ENCODE data around the gene RSRC1.

DNA sequence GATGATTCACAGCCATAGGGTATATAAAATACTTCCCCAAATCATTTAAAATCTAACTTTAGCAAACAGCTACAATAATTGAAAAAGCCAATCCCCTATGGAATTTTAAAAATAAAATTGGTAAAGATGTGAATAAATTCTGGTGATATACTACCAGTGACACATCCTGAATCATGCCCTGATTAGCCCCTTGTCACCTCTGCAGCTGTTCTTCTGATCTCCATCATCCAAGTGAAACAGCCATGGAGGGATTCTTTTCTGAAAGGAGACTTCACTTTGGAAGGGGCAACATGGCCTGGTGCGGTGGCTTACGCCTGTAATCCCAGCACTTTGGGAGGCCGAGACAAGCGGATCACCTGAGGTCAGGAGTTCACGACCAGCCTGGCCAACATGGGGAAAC, 345.5 kb downstream of the RSRC1 start:
- TF ChIP-seq EZH2 (IDR thresholded peaks at IDR 0.05; ENCODE audit: low read length): no peak
- TF ChIP-seq, protein P1, sequence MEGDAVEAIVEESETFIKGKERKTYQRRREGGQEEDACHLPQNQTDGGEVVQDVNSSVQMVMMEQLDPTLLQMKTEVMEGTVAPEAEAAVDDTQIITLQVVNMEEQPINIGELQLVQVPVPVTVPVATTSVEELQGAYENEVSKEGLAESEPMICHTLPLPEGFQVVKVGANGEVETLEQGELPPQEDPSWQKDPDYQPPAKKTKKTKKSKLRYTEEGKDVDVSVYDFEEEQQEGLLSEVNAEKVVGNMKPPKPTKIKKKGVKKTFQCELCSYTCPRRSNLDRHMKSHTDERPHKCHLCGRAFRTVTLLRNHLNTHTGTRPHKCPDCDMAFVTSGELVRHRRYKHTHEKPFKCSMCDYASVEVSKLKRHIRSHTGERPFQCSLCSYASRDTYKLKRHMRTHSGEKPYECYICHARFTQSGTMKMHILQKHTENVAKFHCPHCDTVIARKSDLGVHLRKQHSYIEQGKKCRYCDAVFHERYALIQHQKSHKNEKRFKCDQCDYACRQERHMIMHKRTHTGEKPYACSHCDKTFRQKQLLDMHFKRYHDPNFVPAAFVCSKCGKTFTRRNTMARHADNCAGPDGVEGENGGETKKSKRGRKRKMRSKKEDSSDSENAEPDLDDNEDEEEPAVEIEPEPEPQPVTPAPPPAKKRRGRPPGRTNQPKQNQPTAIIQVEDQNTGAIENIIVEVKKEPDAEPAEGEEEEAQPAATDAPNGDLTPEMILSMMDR (optimal IDR thresholded peaks at IDR 0.05 in 1 of 3, IDR thresholded peaks at IDR 0.05 in 1 of 3, conservative IDR thresholded peaks at IDR 0.05 in 1 of 3; ENCODE audit: extremely low read depth in 1 of 3, insufficient read depth in 2 of 3, low read length in 3 of 3): no peak

Data from keratinocyte (primary cell).